Fibroblast of lung (primary cell): ENCODE results near the gene FAM53B. TPM values are rescaled to one million over a fixed set of nuclear protein-coding genes. Genes with fewer than 3 reads are reported as not detected.

Experiments used
- DNase-seq, 2 donors: peaks; one replicate each; pipeline versions ENCODE4 v3.0.0 to v3.0.0-alpha.2; 2010; ENCODE audit warnings: low read depth in 2 of 2
- H2AFZ ChIP-seq: 2 replicates; pipeline ENCODE4 v1.5.1; 2012; ENCODE audit warnings: low read length, control low read depth, inconsistent platforms
- H3K27ac ChIP-seq: 2 replicates; pipeline ENCODE4 v1.5.1; 2011; ENCODE audit warnings: low read length, control low read depth; ENCODE audit not compliant: insufficient read depth
- H3K27me3 ChIP-seq: 2 replicates; pipeline ENCODE4 v1.5.1; 2011; ENCODE audit warnings: mild to moderate bottlenecking, low read length; ENCODE audit not compliant: control insufficient read depth, insufficient read depth
- H3K36me3 ChIP-seq: 2 replicates; pipeline ENCODE4 v1.5.1; 2011; ENCODE audit warnings: low read length; ENCODE audit not compliant: control insufficient read depth, insufficient read depth
- H3K4me1 ChIP-seq: 2 replicates; pipeline ENCODE4 v1.5.1; 2011; ENCODE audit warnings: low read length; ENCODE audit not compliant: control insufficient read depth, insufficient read depth; ENCODE audit errors: extremely low read depth
- H3K4me2 ChIP-seq: 2 replicates; pipeline ENCODE4 v1.5.1; 2011; ENCODE audit warnings: low read length, control low read depth; ENCODE audit not compliant: insufficient read depth; ENCODE audit errors: extremely low read depth
- H3K4me3 ChIP-seq, 4 experiments: fragments of 200-600 bp in 1 of 4; sonication (generic) in 1 of 4; replicated peaks in 1 of 4; 2 replicates each; pipeline ENCODE4 v1.5.1; 2011 to 2016; ENCODE audit warnings: low read length in 4 of 4, low read depth in 3 of 4, mild to moderate bottlenecking in 3 of 4, control low read depth in 2 of 4, inconsistent platforms in 1 of 4, mixed read lengths in 1 of 4; ENCODE audit not compliant: insufficient read depth in 1 of 4; ENCODE audit errors: control extremely low read depth in 1 of 4
- H3K79me2 ChIP-seq: 2 replicates; pipeline ENCODE4 v1.5.1; 2012; ENCODE audit warnings: mild to moderate bottlenecking, low read length, inconsistent platforms; ENCODE audit not compliant: control insufficient read depth, insufficient read depth
- H3K9ac ChIP-seq: 2 replicates; pipeline ENCODE4 v1.5.1; 2011; ENCODE audit warnings: mild to moderate bottlenecking, low read length, control low read depth; ENCODE audit not compliant: insufficient read depth
- H3K9me3 ChIP-seq: 2 replicates; pipeline ENCODE4 v1.5.1; 2012; ENCODE audit warnings: low read depth, low read length; ENCODE audit not compliant: control insufficient read depth, insufficient read depth
- H4K20me1 ChIP-seq: 2 replicates; pipeline ENCODE4 v1.5.1; 2011; ENCODE audit warnings: low read length; ENCODE audit not compliant: control insufficient read depth, insufficient read depth; ENCODE audit errors: extremely low read depth
- EZH2 ChIP-seq: IDR thresholded peaks from 2 replicates; pipeline ENCODE4 v1.5.1; 2012; ENCODE audit warnings: low read length, control low read depth, mild to moderate bottlenecking; ENCODE audit errors: missing control alignments
- polyA plus RNA-seq, 2 donors: library from polyadenylated mRNA; depleted of rRNA in 1 of 2; stranded (reverse) in 1 of 2; unstranded in 1 of 2; fragments of >200 nt; gene quantifications; 2 replicates each; pipeline ENCODE4 v1.2.1, GENCODE V29; 2011 to 2012; ENCODE audit warnings: missing spikeins in 1 of 2
- total RNA-seq: library from RNA; depleted of rRNA; stranded (reverse); fragments of >200 nt; gene quantifications from 2 replicates; pipeline ENCODE4 v1.2.1, GENCODE V29; 2014
- TF ChIP-seq, protein P1 (sequence below), 2 donors: IDR thresholded peaks in 1 of 2; conservative IDR thresholded peaks in 1 of 2; 1 replicate in 1 of 2; 2 replicates in 1 of 2; pipeline ENCODE4 v1.5.1; 2011 to 2012; ENCODE audit warnings: low read length in 2 of 2, control low read depth in 1 of 2, inconsistent platforms in 1 of 2, low read depth in 1 of 2, mild to moderate bottlenecking in 1 of 2

Gene FAM53B
- total and polyA plus RNA-seq, 2 donors (not counting 1 experiment from before 2014, with no cell fraction given): 2.2 to 11.7 TPM

GRCh38 chr10:124713679-124714255 is 30.4 kb downstream of the FAM53B start:
- Histone ChIP-seq H3K4me1 (no peaks in the 10 kb centered on the region), H3K4me2 (no peak overlapping the region), H4K20me1 (no peaks in the 10 kb centered on the region), H3K9ac (no peak overlapping the region), H3K36me3 (no peaks in the 10 kb centered on the region), H3K79me2 (no peaks in the 10 kb centered on the region), H3K27me3 (no peaks in the 10 kb centered on the region), H3K9me3 (no peaks in the 10 kb centered on the region), H2AFZ (no peak overlapping the region), H3K27ac (no peak overlapping the region), H3K4me3 (no peak overlapping the region)
- no peak for DNase-seq
- TF ChIP-seq, protein P1, sequence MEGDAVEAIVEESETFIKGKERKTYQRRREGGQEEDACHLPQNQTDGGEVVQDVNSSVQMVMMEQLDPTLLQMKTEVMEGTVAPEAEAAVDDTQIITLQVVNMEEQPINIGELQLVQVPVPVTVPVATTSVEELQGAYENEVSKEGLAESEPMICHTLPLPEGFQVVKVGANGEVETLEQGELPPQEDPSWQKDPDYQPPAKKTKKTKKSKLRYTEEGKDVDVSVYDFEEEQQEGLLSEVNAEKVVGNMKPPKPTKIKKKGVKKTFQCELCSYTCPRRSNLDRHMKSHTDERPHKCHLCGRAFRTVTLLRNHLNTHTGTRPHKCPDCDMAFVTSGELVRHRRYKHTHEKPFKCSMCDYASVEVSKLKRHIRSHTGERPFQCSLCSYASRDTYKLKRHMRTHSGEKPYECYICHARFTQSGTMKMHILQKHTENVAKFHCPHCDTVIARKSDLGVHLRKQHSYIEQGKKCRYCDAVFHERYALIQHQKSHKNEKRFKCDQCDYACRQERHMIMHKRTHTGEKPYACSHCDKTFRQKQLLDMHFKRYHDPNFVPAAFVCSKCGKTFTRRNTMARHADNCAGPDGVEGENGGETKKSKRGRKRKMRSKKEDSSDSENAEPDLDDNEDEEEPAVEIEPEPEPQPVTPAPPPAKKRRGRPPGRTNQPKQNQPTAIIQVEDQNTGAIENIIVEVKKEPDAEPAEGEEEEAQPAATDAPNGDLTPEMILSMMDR (conservative IDR thresholded peaks at IDR 0.05 in 1 of 2, IDR thresholded peaks at IDR 0.05 in 1 of 2; ENCODE audit: low read depth in 1 of 2, low read length in 2 of 2): no peak
- no peak for TF ChIP-seq EZH2

DNA sequence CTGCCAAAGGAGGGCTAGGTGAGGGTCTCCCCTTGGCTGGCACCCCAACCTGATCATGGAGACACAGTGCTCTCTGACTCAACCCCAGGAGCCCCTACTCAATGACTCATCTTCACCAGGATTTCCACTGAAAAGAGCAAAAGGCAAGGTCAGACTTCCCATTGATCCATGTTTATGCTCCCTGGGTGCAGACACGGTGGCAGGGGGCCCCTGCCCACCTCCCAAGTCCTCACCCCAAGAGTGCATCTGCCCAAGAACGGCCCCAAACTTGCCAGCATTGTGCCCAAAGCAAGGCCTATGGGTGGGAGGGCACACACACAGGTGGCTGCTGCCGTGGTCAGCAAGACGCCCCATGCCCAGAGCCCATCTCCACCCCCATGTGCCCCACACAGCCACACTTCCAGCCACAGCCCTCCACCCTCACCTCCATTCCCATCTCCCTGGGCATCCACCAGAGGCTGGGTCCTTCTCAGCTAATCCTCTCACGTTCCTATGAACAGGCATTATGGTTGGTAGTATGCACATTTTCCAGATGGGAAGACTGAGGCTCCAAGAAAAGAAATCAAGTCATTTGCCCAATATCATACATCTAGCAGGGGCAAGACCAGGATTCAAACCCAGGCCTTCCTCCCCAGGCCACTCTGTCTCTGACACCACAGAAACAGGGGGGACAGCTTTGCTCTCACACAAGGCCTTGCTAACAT is 31.3 kb downstream of the FAM53B start:
- Histone ChIP-seq H3K27ac (no peak overlapping the region), H3K27me3 (no peaks in the 10 kb centered on the region), H4K20me1 (no peaks in the 10 kb centered on the region), H3K4me1 (no peaks in the 10 kb centered on the region), H3K9ac (no peak overlapping the region), H3K36me3 (no peaks in the 10 kb centered on the region), H2AFZ (no peak overlapping the region), H3K9me3 (no peaks in the 10 kb centered on the region), H3K4me2 (no peak overlapping the region), H3K79me2 (no peaks in the 10 kb centered on the region), H3K4me3 (no peak overlapping the region)
- TF ChIP-seq, protein P1 (conservative IDR thresholded peaks at IDR 0.05 in 1 of 2, IDR thresholded peaks at IDR 0.05 in 1 of 2; ENCODE audit: low read depth in 1 of 2, low read length in 2 of 2): no peak
- TF ChIP-seq EZH2: no peak
- DNase-seq: no peak

- H3K4me1 ChIP-seq: no peaks in the 10 kb centered on the region
- H3K27me3 ChIP-seq: no peaks in the 10 kb centered on the region
- no peak overlapping the region for H2AFZ ChIP-seq
- H3K27ac ChIP-seq: no peak overlapping the region
- H3K4me3 ChIP-seq: no peak overlapping the region
- peaks cover 3% of the 10 kb centered on the region for H3K36me3 ChIP-seq
- no peaks in the 10 kb centered on the region for H3K79me2 ChIP-seq
- no peak for DNase-seq
- no peaks in the 10 kb centered on the region for H4K20me1 ChIP-seq
- no peak for TF ChIP-seq EZH2
- TF ChIP-seq, protein P1 (conservative IDR thresholded peaks at IDR 0.05 in 1 of 2, IDR thresholded peaks at IDR 0.05 in 1 of 2; ENCODE audit: low read depth in 1 of 2, low read length in 2 of 2): no peak
- no peak overlapping the region for H3K9ac ChIP-seq
- H3K4me2 ChIP-seq: no peak overlapping the region
- no peaks in the 10 kb centered on the region for H3K9me3 ChIP-seq
Observed at GRCh38 chr10:124711145-124711544, 33.0 kb downstream of the FAM53B start.
